Erythroblast (primary cell): ENCODE measurements around the gene ANO1.

ENCODE experiments used
- GATA1 ChIP-seq: IDR thresholded peaks from 2 replicates; pipeline ENCODE4 v1.6.1; 2011; ENCODE audit warnings: low read depth, mild to moderate bottlenecking, control low read depth, low read length, moderate library complexity
- POLR2A ChIP-seq: IDR thresholded peaks from 2 replicates; pipeline ENCODE4 v1.6.1; 2011; ENCODE audit warnings: mild to moderate bottlenecking, low read length

DNA sequence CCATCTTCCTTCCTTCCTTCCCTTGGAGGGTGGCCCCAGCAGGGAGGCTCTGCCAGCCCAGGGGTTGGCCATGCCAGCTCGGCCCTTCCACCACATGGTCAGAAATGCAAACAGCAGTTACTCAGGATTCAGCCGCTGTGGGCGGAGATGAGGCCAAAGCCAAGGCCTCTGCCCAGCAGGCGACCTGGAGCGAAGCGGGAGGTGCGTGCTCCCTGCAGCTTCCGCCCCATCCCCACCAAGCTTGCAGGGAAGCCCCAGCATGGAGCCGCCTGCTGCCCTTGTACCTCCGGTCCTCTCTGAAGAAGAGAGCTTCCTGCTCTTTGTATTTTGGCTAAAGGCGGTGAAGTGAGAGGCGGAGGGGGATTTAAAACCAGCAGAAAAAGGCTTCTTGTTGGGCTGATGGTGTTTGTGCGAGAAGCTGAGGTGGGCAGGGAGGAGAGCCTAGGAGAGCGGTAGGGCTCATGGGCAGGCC is 50.4 kb downstream of the ANO1 start:
- TF ChIP-seq POLR2A (no peak), GATA1 (no peak)
